GM21390 (cell line): Measurements from ENCODE around the gene CPM.

ENCODE experiments used
- ATAC-seq: cut with Tn5 transposase; IDR thresholded peaks from one replicate; pipeline ENCODE4 v1.9.1; 2021; ENCODE audit not compliant: unreplicated experiment

CPM gene

GRCh38 chr12:68957273-68957672 lies 24.3 kb upstream of the CPM start:
- no peak for ATAC-seq

GRCh38 chr12:68956466-68956865 lies 23.5 kb upstream of the CPM start:
- ATAC-seq: no peak

GRCh38 chr12:68954811-68955210 lies 21.8 kb upstream of the CPM start:
- no peak for ATAC-seq

- no peak for ATAC-seq
Observed at GRCh38 chr12:68953536-68953935, 20.6 kb upstream of the CPM start.

- ATAC-seq: no peak
Observed at GRCh38 chr12:68951652-68952051, 18.7 kb upstream of the CPM start.

- ATAC-seq: no peak
Observed at GRCh38 chr12:68950511-68950910, 17.5 kb upstream of the CPM start.

- no peak for ATAC-seq
Observed at GRCh38 chr12:68945255-68945654, 12.3 kb upstream of the CPM start.

GRCh38 chr12:68944296-68945076 lies 11.5 kb upstream of the CPM start:
- ATAC-seq: no peak

GRCh38 chr12:68943848-68944247 lies 10.9 kb upstream of the CPM start:
- ATAC-seq: no peak

GRCh38 chr12:68940731-68941130 lies 7.8 kb upstream of the CPM start:
- ATAC-seq: no peak

GRCh38 chr12:68939505-68939904 lies 6.5 kb upstream of the CPM start:
- ATAC-seq: no peak

- no peak for ATAC-seq
Observed at GRCh38 chr12:68934392-68934791, 1.4 kb upstream of the CPM start.

GRCh38 chr12:68932128-68932960 lies 627 bp downstream of the CPM start:
- ATAC-seq: peak; percentile 38

GRCh38 chr12:68930178-68930577 lies 2.8 kb downstream of the CPM start:
- ATAC-seq: no peak

- no peak for ATAC-seq
Observed at GRCh38 chr12:68924546-68924945, 8.4 kb downstream of the CPM start.

- ATAC-seq: no peak
Observed at GRCh38 chr12:68919581-68920239, 13.3 kb downstream of the CPM start.

GRCh38 chr12:68918960-68919359 lies 14.0 kb downstream of the CPM start:
- ATAC-seq: no peak

GRCh38 chr12:68915055-68915454 lies 17.9 kb downstream of the CPM start:
- no peak for ATAC-seq

GRCh38 chr12:68913682-68914081 lies 19.3 kb downstream of the CPM start:
- ATAC-seq: no peak

- ATAC-seq: no peak
Observed at GRCh38 chr12:68912916-68913315, 20.1 kb downstream of the CPM start.

GRCh38 chr12:68911197-68911718 lies 21.7 kb downstream of the CPM start:
- ATAC-seq: no peak

- ATAC-seq: no peak
Observed at GRCh38 chr12:68910128-68910527, 22.8 kb downstream of the CPM start.
